ENCODE data around the gene KRTAP5-9.

The KRTAP5-9 gene

GRCh38 chr11:71542382-71542781 is 5.8 kb upstream of the KRTAP5-9 start:
- no peak for DNase-seq (ENCODE audit: low read depth in 2 of 2)
- H3K4me3 ChIP-seq (replicated peaks in 1 of 2; ENCODE audit: low read depth in 2 of 2, low read length in 2 of 2): no peak overlapping the region
- no peak for TF ChIP-seq CTCF (IDR thresholded peaks at IDR 0.05; ENCODE audit: low read depth, low read length)

- TF ChIP-seq CTCF (IDR thresholded peaks at IDR 0.05; ENCODE audit: low read depth, low read length): no peak
- H3K4me3 ChIP-seq (replicated peaks in 1 of 2; ENCODE audit: low read depth in 2 of 2, low read length in 2 of 2): no peak overlapping the region
- peak in 1 of 2 donors; percentile 58 for DNase-seq (ENCODE audit: low read depth in 2 of 2)
Observed at GRCh38 chr11:71542879-71543777, 5.1 kb upstream of the KRTAP5-9 start.

- DNase-seq (ENCODE audit: low read depth in 2 of 2): no peak
- TF ChIP-seq CTCF (IDR thresholded peaks at IDR 0.05; ENCODE audit: low read depth, low read length): no peak
- no peak overlapping the region for H3K4me3 ChIP-seq (replicated peaks in 1 of 2; ENCODE audit: low read depth in 2 of 2, low read length in 2 of 2)
Observed at GRCh38 chr11:71543866-71544265, 4.4 kb upstream of the KRTAP5-9 start.

- TF ChIP-seq CTCF (IDR thresholded peaks at IDR 0.05; ENCODE audit: low read depth, low read length): no peak
- H3K4me3 ChIP-seq (replicated peaks in 1 of 2; ENCODE audit: low read depth in 2 of 2, low read length in 2 of 2): no peak overlapping the region
- no peak for DNase-seq (ENCODE audit: low read depth in 2 of 2)
Observed at GRCh38 chr11:71544525-71545214, 3.5 kb upstream of the KRTAP5-9 start.

- TF ChIP-seq CTCF (IDR thresholded peaks at IDR 0.05; ENCODE audit: low read depth, low read length): no peak
- no peak for DNase-seq (ENCODE audit: low read depth in 2 of 2)
- no peak overlapping the region for H3K4me3 ChIP-seq (replicated peaks in 1 of 2; ENCODE audit: low read depth in 2 of 2, low read length in 2 of 2)
Observed at GRCh38 chr11:71545405-71545966, 2.7 kb upstream of the KRTAP5-9 start.

- no peak for TF ChIP-seq CTCF (IDR thresholded peaks at IDR 0.05; ENCODE audit: low read depth, low read length)
- DNase-seq (ENCODE audit: low read depth in 2 of 2): no peak
- H3K4me3 ChIP-seq (replicated peaks in 1 of 2; ENCODE audit: low read depth in 2 of 2, low read length in 2 of 2): no peak overlapping the region
Observed at GRCh38 chr11:71548716-71549151, 514 bp downstream of the KRTAP5-9 start.
